Myocyte (in vitro differentiated cells): ENCODE results near the gene SPPL3. TPM values are rescaled to one million over a fixed set of nuclear protein-coding genes. Genes with fewer than 3 reads are reported as not detected.
"Not testable (repeated sequence)": the region's sequence is repeated elsewhere in the genome, so short reads cannot be mapped to it uniquely, and the experiment has no call there.

Experiments
- DNase-seq: peaks from one replicate; pipeline ENCODE4 v3.0.0-alpha.2; 2012; ENCODE audit warnings: low read depth
- total RNA-seq: library from RNA; depleted of rRNA; stranded (reverse); fragments of >200 nt; gene quantifications from 2 replicates; pipeline ENCODE4 v1.2.3, GENCODE V29; 2014

Gene SPPL3
- total RNA-seq, 1 donor from 2014 or later: 12.2 TPM

DNA sequence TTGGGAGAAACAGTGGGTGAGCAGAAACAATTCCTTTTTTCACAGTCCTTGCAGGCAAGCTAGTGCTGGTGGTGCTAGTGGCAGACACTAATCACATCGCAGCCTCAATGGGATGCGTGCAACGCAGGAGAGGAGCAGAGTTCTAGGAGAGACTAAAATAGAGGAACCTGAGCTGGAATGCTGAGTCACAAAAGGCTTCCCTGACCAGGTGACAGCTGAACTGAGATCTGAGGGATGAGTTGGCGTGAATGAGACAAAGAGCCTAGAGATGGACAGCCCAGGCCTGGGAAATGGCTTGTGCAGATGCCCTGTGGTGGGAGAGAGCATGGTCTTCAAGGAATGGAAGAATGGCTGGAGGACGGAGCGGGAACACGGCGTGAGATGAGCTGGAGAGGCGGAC is 152.8 kb downstream of the SPPL3 start:
- peak; percentile 17 for DNase-seq

- no peak for DNase-seq
Observed at GRCh38 chr12:120750806-120751205, 153.4 kb downstream of the SPPL3 start.

GRCh38 chr12:120749256-120749655 is 154.9 kb downstream of the SPPL3 start:
- no peak for DNase-seq

DNA sequence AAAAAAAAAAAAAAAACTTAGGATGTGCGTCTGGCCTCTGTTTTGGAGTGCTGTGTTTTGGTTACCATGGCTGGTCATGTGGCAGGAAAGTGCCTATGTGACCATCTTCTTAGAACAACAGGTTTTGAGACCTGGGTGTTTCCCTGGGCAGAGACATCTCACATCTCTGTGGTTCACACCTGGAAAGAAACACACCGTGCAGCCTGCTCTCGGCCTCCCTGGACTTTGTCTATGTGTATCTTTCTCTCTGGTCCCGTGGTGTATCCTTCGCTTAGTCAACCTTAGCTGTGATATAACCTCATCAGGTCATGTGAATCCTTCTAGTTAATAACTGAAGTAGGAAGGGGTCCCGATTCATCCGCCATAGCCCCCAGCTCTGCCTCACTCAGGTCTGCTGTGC is 155.9 kb downstream of the SPPL3 start:
- no peak for DNase-seq

- no peak for DNase-seq
Observed at GRCh38 chr12:120744922-120745493, 159.2 kb downstream of the SPPL3 start.

GRCh38 chr12:120741476-120742421 is 162.4 kb downstream of the SPPL3 start:
- DNase-seq: peak; percentile 78

GRCh38 chr12:120740871-120741270 is 163.3 kb downstream of the SPPL3 start:
- no peak for DNase-seq

DNA sequence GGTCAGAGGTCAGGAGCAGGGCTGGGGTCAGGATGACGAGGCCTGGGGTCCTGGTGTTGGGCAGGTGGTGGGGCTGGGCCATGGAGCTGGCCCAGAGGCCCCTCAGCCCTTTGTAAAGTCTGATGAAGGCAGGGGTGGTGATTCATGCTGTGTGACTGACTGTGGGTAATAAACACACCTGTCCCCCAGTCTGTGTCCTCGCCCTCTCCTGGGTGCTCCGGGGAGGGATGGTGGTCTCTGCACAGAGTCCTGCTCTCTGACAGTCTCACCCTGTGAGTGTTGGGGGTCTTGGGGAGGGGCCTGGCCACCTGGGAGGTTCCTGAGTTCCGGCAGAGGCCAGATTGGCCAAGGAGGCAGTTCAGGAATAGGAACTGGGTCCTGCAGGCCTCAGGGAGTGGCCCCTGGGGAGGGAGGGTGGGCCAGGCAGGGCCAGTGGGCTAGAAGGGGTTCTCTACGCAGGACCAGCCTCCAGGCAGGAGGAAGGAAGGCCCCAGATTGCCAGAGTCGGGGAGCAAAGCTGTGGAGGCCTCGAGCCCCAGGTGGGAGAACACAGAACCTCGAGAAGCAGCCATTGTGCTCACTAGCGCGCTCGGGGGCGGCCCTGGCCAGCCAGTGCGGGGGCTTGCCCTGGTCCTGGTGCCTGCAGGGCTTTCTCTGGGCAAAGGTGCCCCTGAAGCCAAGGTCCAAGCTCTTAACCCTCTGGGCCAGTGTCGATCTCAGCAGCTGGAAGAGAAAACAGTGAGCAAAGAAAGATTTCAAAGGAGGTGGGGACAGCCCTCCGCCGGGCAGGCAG is 164.1 kb downstream of the SPPL3 start:
- peak; percentile 47 for DNase-seq

DNA sequence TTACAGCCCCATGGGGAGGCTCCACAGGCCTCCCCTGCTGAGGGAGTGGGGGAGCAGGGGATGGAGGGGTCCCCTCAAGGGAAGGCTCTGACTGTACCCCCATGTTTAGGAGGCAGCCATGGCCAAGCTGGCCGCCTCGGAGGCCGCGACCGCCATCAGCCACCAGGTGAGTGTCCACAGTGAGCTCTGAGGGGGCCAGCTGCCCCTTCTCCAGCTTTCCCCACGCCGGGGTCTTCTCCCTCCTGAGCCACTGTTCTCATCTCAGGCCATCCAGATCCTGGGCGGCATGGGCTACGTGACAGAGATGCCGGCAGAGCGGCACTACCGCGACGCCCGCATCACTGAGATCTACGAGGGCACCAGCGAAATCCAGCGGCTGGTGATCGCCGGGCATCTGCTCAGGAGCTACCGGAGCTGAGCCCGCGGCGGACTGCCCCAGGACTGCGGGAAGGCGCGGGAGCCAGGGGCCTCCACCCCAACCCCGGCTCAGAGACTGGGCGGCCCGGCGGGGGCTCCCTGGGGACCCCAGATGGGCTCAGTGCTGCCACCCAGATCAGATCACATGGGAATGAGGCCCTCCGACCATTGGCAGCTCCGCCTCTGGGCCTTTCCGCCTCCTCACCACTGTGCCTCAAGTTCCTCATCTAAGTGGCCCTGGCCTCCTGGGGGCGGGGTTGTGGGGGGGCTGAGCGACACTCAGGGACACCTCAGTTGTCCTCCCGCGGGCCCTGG is 165.0 kb downstream of the SPPL3 start:
- DNase-seq: no peak

DNA sequence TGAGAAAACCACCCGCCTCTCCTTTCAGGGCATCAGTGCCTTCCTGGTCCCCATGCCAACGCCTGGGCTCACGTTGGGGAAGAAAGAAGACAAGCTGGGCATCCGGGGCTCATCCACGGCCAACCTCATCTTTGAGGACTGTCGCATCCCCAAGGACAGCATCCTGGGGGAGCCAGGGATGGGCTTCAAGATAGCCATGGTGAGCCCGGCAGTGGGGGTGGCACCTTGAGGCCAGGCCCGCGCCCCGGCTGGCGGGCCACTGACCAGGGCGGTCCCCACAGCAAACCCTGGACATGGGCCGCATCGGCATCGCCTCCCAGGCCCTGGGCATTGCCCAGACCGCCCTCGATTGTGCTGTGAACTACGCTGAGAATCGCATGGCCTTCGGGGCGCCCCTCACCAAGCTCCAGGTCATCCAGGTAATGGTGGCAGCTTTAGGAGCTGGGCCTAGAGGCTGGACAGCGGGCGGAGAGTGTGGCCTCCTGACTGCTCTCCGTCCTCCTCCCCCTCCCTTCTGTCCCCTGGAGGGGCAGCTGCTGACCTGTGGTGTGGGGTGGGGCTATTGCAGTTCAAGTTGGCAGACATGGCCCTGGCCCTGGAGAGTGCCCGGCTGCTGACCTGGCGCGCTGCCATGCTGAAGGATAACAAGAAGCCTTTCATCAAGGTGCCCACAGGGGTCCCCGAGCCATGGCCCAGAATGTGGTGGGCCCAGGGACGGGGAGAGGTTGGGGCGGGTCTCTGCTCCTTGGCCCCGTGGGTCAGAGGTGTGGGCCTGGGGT is 165.7 kb downstream of the SPPL3 start:
- DNase-seq: peak; percentile 52

GRCh38 chr12:120737557-120738251 is 166.5 kb downstream of the SPPL3 start:
- DNase-seq: peak; percentile 23

GRCh38 chr12:120736404-120737331 is 167.5 kb downstream of the SPPL3 start:
- DNase-seq: no peak

DNA sequence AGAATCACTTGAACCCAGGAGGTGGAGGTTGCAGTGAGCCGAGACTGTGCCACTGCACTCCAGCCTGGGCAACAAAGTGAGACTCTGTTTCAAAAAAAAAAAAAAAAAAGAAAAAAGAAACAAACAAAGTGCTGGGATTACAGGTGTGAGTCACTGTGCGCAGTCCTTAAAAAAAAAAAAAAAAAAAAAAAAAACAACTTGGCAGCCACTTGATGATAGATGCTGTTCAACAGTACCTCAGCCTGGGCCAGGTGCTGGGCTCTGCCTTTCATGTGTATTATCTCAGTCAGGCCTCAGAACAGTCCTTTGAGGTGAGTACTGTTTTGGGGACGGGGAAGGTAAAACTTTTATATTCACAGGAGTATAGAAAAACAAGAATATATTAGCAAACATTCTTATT is 169.0 kb downstream of the SPPL3 start:
- no peak for DNase-seq

DNA sequence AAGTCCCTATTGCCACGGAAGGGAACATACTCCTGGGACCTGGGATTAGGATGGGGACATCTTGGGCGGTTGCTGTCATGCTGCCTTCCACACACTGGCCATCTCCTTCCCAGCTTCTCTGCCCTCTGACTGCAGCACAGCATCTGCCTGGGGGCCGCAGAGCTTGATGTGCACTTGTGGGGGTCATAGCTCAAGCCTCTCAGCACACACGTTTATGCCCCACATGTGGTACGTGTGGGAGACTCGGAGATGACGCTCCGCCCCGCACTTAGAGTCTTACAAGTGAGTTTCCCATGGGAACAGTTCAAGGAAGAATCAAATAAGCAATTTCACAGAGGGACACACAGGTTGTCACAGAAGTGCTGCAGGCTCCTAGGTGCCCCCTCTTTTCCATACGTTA is 169.9 kb downstream of the SPPL3 start:
- DNase-seq: no peak

DNA sequence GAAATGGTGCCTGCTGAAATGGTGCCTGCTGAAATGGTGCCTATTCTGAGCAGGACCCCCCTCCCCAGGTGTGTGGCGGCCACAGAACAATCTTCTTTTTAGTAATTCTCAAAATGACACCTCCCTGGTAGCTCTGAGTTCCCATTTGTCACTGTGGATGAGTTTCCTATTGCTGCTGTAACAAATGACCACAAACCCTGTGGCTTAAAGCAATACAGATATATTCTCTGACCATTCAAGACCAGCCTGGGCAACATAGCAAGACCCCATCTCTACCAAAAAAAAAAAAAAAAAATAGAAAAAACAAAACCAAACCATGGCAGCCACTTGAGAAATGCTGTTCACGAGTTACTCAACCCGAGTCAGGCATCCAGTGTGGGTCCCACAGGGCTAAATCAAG is 170.6 kb downstream of the SPPL3 start:
- no peak for DNase-seq

DNA sequence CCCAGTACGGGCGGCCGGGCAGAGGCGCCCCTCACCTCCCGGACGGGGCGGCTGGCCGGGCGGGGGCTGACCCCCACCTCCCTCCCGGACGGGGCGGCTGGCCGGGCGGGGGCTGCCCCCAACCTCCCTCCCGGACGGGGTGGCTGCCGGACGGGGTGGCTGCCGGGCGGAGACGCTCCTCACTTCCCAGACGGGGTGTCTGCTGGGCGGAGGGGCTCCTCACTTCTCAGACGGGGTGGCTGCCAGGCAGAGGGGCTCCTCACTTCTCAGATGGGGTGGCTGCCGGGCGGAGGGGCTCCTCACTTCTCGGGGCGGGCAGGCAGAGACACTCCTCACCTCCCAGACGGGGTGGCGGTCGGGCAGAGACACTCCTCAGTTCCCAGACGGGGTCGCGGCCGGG is 172.0 kb downstream of the SPPL3 start:
- not testable (repeated sequence) for DNase-seq

DNA sequence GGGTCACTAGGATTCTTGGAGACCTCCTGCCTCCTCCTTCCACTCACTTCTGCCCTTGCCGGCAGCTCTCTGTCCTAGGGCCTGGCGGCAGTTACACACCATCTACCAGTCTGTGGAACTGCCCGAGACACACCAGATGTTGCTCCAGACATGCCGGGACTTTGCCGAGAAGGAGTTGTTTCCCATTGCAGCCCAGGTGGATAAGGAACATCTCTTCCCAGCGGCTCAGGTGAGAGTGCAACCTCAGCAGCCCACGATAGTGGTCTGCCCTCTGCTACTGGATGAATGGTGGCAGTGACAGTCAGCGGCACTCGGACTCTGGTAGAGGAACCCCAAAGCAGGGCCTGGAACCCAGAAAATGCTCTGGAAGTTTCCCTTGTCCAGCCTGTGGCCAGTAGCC is 177.2 kb downstream of the SPPL3 start:
- no peak for DNase-seq

GRCh38 chr12:120726510-120726793 is 177.7 kb downstream of the SPPL3 start:
- DNase-seq: no peak
